GM12892 (cell line): ENCODE measurements around the gene ODAD3.

Experiments
- POLR2A ChIP-seq: IDR thresholded peaks from 2 replicates; pipeline ENCODE4 v1.6.1; 2011; ENCODE audit warnings: low read depth, low read length, control low read depth
- POLR2AphosphoS5 ChIP-seq: IDR thresholded peaks from 2 replicates; pipeline ENCODE4 v1.6.1; 2011; ENCODE audit warnings: low read depth, low read length, control low read depth

GRCh38 chr19:11425719-11426457 lies 9.0 kb downstream of the ODAD3 start:
- TF ChIP-seq POLR2A (no peak), POLR2AphosphoS5 (no peak)
